Skeletal muscle tissue (tissue), 4 donors: Measurements from ENCODE around the gene DERL3. TPM values are rescaled to one million over a fixed set of nuclear protein-coding genes. Genes with fewer than 3 reads are reported as not detected.

Experiments
- H3K27ac ChIP-seq: one replicate; pipeline ENCODE4 v1.7.0; 2013; ENCODE audit warnings: mild to moderate bottlenecking, low read depth, low read length, inconsistent platforms
- H3K27me3 ChIP-seq, 3 donors: one replicate each; pipeline ENCODE4 v1.7.0; 2013; ENCODE audit warnings: low read length in 3 of 3; ENCODE audit not compliant: control insufficient read depth in 3 of 3, insufficient read depth in 3 of 3
- H3K36me3 ChIP-seq, 3 donors: one replicate each; pipeline ENCODE4 v1.7.0; 2013; ENCODE audit warnings: low read length in 3 of 3; ENCODE audit not compliant: control insufficient read depth in 3 of 3, insufficient read depth in 3 of 3
- H3K4me1 ChIP-seq, 3 donors: one replicate each; pipeline ENCODE4 v1.7.0; 2013; ENCODE audit warnings: low read length in 3 of 3, mild to moderate bottlenecking in 3 of 3; ENCODE audit not compliant: control insufficient read depth in 3 of 3, insufficient read depth in 3 of 3
- H3K4me3 ChIP-seq, 3 donors: one replicate each; pipeline ENCODE4 v1.7.0; 2013; ENCODE audit warnings: low read length in 3 of 3
- H3K9ac ChIP-seq, 3 donors: one replicate each; pipeline ENCODE4 v1.7.0; 2013; ENCODE audit warnings: low read length in 3 of 3, mild to moderate bottlenecking in 3 of 3, moderate library complexity in 2 of 3, low read depth in 1 of 3
- H3K9me3 ChIP-seq, 3 donors: one replicate each; pipeline ENCODE4 v1.7.0; 2013; ENCODE audit warnings: low read length in 3 of 3; ENCODE audit not compliant: control insufficient read depth in 3 of 3
- total RNA-seq: library from RNA; depleted of rRNA; stranded (reverse); fragments of >200 nt; gene quantifications from one replicate; pipeline ENCODE4 v1.2.3, GENCODE V29; 2014
- donor health status: Osteomylitis.

Gene DERL3
- total RNA-seq, 1 donor from 2014 or later = 1.0 TPM

GRCh38 chr22:23837911-23838680 is 710 bp downstream of the DERL3 start:
- no peaks in the 10 kb centered on the region for H3K27me3 ChIP-seq
- no peaks in the 10 kb centered on the region for H3K9me3 ChIP-seq
- peaks cover 46 to 55% (median 55%) of the 10 kb centered on the region in 3 donors for H3K4me1 ChIP-seq
- no peak overlapping the region for H3K9ac ChIP-seq
- H3K27ac ChIP-seq = no peak overlapping the region
- H3K36me3 ChIP-seq = peaks cover 6 to 14% (median 12%) of the 10 kb centered on the region in 3 donors
- peak overlapping the region in 1 of 3 donors; percentile 60 for H3K4me3 ChIP-seq

- peaks cover 53 to 61% (median 61%) of the 10 kb centered on the region in 3 donors for H3K4me1 ChIP-seq
- no peak overlapping the region for H3K9ac ChIP-seq
- H3K27ac ChIP-seq = no peak overlapping the region
- no peaks in the 10 kb centered on the region for H3K27me3 ChIP-seq
- H3K36me3 ChIP-seq = peaks cover 6 to 14% (median 13%) of the 10 kb centered on the region in 3 donors
- no peak overlapping the region for H3K4me3 ChIP-seq
- H3K9me3 ChIP-seq = no peaks in the 10 kb centered on the region
These were observed 1.3 kb downstream of the DERL3 start for GRCh38 chr22:23837496-23837859.

GRCh38 chr22:23836692-23837495 is 1.9 kb downstream of the DERL3 start:
- peaks cover 6 to 17% (median 16%) of the 10 kb centered on the region in 3 donors for H3K36me3 ChIP-seq
- peak overlapping the region; percentile 83 for H3K27ac ChIP-seq
- no peak overlapping the region for H3K9ac ChIP-seq
- no peak overlapping the region for H3K4me3 ChIP-seq
- no peaks in the 10 kb centered on the region for H3K27me3 ChIP-seq
- H3K9me3 ChIP-seq = no peaks in the 10 kb centered on the region
- peaks cover 57 to 67% (median 67%) of the 10 kb centered on the region in 3 donors for H3K4me1 ChIP-seq

GRCh38 chr22:23836281-23836680 is 2.5 kb downstream of the DERL3 start:
- peak overlapping the region in 2 of 3 donors; percentile 47 to 72 for H3K9ac ChIP-seq
- H3K9me3 ChIP-seq = no peaks in the 10 kb centered on the region
- H3K27ac ChIP-seq = peak overlapping the region; percentile 83
- H3K27me3 ChIP-seq = no peaks in the 10 kb centered on the region
- peaks cover 57 to 71% (median 71%) of the 10 kb centered on the region in 3 donors for H3K4me1 ChIP-seq
- peak overlapping the region in 1 of 3 donors; percentile 12 for H3K4me3 ChIP-seq
- H3K36me3 ChIP-seq = peaks cover 6 to 20% (median 19%) of the 10 kb centered on the region in 3 donors

GRCh38 chr22:23835484-23836144 is 3.2 kb downstream of the DERL3 start:
- H3K27me3 ChIP-seq = no peaks in the 10 kb centered on the region
- H3K9me3 ChIP-seq = no peaks in the 10 kb centered on the region
- H3K4me3 ChIP-seq = peak overlapping the region; percentile 12 to 24 (median 14)
- peaks cover 6 to 20% (median 19%) of the 10 kb centered on the region in 3 donors for H3K36me3 ChIP-seq
- peak overlapping the region; percentile 83 for H3K27ac ChIP-seq
- peak overlapping the region; percentile 59 to 72 (median 65) for H3K9ac ChIP-seq
- peaks cover 61 to 75% (median 74%) of the 10 kb centered on the region in 3 donors for H3K4me1 ChIP-seq

GRCh38 chr22:23834793-23835483 is 3.9 kb downstream of the DERL3 start:
- Histone ChIP-seq H3K9me3 (no peaks in the 10 kb centered on the region), H3K36me3 (peaks cover 6 to 23% (median 19%) of the 10 kb centered on the region in 3 donors), H3K9ac (peak overlapping the region; percentile 59 to 72 (median 65)), H3K4me3 (peak overlapping the region; percentile 12 to 24 (median 22)), H3K27me3 (no peaks in the 10 kb centered on the region), H3K4me1 (peaks cover 64 to 74% (median 72%) of the 10 kb centered on the region in 3 donors), H3K27ac (peak overlapping the region; percentile 83)

- H3K4me3 ChIP-seq = peak overlapping the region in 1 of 3 donors; percentile 22
- H3K4me1 ChIP-seq = peaks cover 65 to 74% (median 71%) of the 10 kb centered on the region in 3 donors
- H3K9me3 ChIP-seq = no peaks in the 10 kb centered on the region
- no peaks in the 10 kb centered on the region for H3K27me3 ChIP-seq
- peaks cover 7 to 23% (median 19%) of the 10 kb centered on the region in 3 donors for H3K36me3 ChIP-seq
- H3K27ac ChIP-seq = peak overlapping the region; percentile 83
- H3K9ac ChIP-seq = peak overlapping the region; percentile 59 to 72 (median 65)
These were observed 4.4 kb downstream of the DERL3 start for GRCh38 chr22:23834406-23834792.

- H3K4me3 ChIP-seq = no peak overlapping the region
- H3K9ac ChIP-seq = peak overlapping the region in 1 of 3 donors; percentile 62
- H3K27ac ChIP-seq = no peak overlapping the region
- no peaks in the 10 kb centered on the region for H3K27me3 ChIP-seq
- H3K9me3 ChIP-seq = no peaks in the 10 kb centered on the region
- H3K4me1 ChIP-seq = peaks cover 66 to 74% (median 73%) of the 10 kb centered on the region in 3 donors
- H3K36me3 ChIP-seq = peaks cover 12 to 23% (median 19%) of the 10 kb centered on the region in 3 donors
These were observed 4.9 kb downstream of the DERL3 start for GRCh38 chr22:23833911-23834317.
